GM21529 (cell line): ENCODE results near the gene RGPD8.
"Not testable (repeated sequence)": the region's sequence is repeated elsewhere in the genome, so short reads cannot be mapped to it uniquely, and the experiment has no call there.

Source experiments
- ATAC-seq: cut with Tn5 transposase; IDR thresholded peaks from one replicate; pipeline ENCODE4 v1.9.1; 2021; ENCODE audit not compliant: unreplicated experiment

Gene RGPD8

GRCh38 chr2:112435716-112436431, 2.4 kb upstream of the RGPD8 start:
- ATAC-seq, result not testable (repeated sequence)

- not testable (repeated sequence) for ATAC-seq
Observed at GRCh38 chr2:112434890-112435715, 1.7 kb upstream of the RGPD8 start.

GRCh38 chr2:112433932-112434730, 686 bp upstream of the RGPD8 start:
- no peak for ATAC-seq

- ATAC-seq, result peak; percentile 49
Observed at GRCh38 chr2:112432735-112433479, 538 bp downstream of the RGPD8 start.

GRCh38 chr2:112432390-112432734, 1.1 kb downstream of the RGPD8 start:
- not testable (repeated sequence) for ATAC-seq

- ATAC-seq, result not testable (repeated sequence)
Observed at GRCh38 chr2:112431587-112432295, 1.7 kb downstream of the RGPD8 start.

- ATAC-seq, result not testable (repeated sequence)
Observed at GRCh38 chr2:112424553-112424952, 8.9 kb downstream of the RGPD8 start.

GRCh38 chr2:112416860-112417259, 16.6 kb downstream of the RGPD8 start:
- ATAC-seq, result not testable (repeated sequence)

- ATAC-seq, result not testable (repeated sequence)
Observed at GRCh38 chr2:112360055-112360454, 73.4 kb downstream of the RGPD8 start.

GRCh38 chr2:112354335-112354734, 79.1 kb downstream of the RGPD8 start:
- not testable (repeated sequence) for ATAC-seq

- not testable (repeated sequence) for ATAC-seq
Observed at GRCh38 chr2:112352809-112353603, 80.4 kb downstream of the RGPD8 start.

- ATAC-seq, result not testable (repeated sequence)
Observed at GRCh38 chr2:112352292-112352691, 81.2 kb downstream of the RGPD8 start.

GRCh38 chr2:112345030-112346027, 88.1 kb downstream of the RGPD8 start:
- no peak for ATAC-seq

- ATAC-seq, result no peak
Observed at GRCh38 chr2:112343827-112344585, 89.4 kb downstream of the RGPD8 start.

- ATAC-seq, result no peak
Observed at GRCh38 chr2:112342067-112342550, 91.3 kb downstream of the RGPD8 start.

- no peak for ATAC-seq
Observed at GRCh38 chr2:112340475-112341267, 92.8 kb downstream of the RGPD8 start.
